BE2C (cell line): ENCODE data around the gene RIF1.

Experiments used
- DNase-seq: peaks from one replicate; pipeline ENCODE4 v3.0.0-alpha.2; 2020
- H3K27me3 ChIP-seq: fragments of 250-450 bp; sonication (Bioruptor Pico); 2 replicates; pipeline ENCODE4 v1.5.1; 2020; ENCODE audit warnings: mild to moderate bottlenecking
- H3K36me3 ChIP-seq: fragments of 250-450 bp; sonication (Bioruptor Pico); 2 replicates; pipeline ENCODE4 v1.5.1; 2020; ENCODE audit warnings: mild to moderate bottlenecking
- H3K4me1 ChIP-seq: fragments of 250-450 bp; sonication (Bioruptor Pico); 2 replicates; pipeline ENCODE4 v1.5.1; 2020
- H3K4me3 ChIP-seq: 2 replicates; pipeline ENCODE4 v1.5.1; 2011; ENCODE audit warnings: low read depth, low read length
- H3K9me3 ChIP-seq: fragments of 250-450 bp; sonication (Bioruptor Pico); 2 replicates; pipeline ENCODE4 v1.5.1; 2020
- TF ChIP-seq, protein P1 (sequence below): IDR thresholded peaks from 2 replicates; pipeline ENCODE4 v1.5.1; 2012; ENCODE audit warnings: mild to moderate bottlenecking, low read depth, low read length

The RIF1 gene

DNA sequence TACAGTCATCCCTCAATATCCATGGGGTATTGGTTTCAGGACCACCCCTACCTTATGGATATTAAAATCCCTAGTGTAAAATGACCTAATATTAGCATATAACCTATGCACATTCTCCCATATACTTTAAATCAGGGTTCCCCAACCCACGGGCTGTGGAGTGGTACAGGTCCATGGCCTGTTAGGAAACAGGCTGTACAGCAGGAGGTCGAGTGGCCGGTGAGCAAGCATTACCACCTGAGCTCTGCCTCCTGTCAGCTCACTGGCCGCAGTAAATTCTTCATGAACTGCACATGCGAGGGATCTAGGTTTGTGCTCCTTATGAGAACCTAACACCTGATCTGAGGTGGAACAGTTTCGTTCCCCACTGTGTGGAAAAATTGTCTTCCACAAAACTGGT is 73.8 kb downstream of the RIF1 start:
- H3K9me3 ChIP-seq = no peaks in the 10 kb centered on the region
- no peak overlapping the region for H3K4me3 ChIP-seq
- TF ChIP-seq, protein P1, sequence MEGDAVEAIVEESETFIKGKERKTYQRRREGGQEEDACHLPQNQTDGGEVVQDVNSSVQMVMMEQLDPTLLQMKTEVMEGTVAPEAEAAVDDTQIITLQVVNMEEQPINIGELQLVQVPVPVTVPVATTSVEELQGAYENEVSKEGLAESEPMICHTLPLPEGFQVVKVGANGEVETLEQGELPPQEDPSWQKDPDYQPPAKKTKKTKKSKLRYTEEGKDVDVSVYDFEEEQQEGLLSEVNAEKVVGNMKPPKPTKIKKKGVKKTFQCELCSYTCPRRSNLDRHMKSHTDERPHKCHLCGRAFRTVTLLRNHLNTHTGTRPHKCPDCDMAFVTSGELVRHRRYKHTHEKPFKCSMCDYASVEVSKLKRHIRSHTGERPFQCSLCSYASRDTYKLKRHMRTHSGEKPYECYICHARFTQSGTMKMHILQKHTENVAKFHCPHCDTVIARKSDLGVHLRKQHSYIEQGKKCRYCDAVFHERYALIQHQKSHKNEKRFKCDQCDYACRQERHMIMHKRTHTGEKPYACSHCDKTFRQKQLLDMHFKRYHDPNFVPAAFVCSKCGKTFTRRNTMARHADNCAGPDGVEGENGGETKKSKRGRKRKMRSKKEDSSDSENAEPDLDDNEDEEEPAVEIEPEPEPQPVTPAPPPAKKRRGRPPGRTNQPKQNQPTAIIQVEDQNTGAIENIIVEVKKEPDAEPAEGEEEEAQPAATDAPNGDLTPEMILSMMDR = no peak
- no peaks in the 10 kb centered on the region for H3K27me3 ChIP-seq
- DNase-seq = no peak
- H3K36me3 ChIP-seq = no peaks in the 10 kb centered on the region
- H3K4me1 ChIP-seq = no peaks in the 10 kb centered on the region

DNA sequence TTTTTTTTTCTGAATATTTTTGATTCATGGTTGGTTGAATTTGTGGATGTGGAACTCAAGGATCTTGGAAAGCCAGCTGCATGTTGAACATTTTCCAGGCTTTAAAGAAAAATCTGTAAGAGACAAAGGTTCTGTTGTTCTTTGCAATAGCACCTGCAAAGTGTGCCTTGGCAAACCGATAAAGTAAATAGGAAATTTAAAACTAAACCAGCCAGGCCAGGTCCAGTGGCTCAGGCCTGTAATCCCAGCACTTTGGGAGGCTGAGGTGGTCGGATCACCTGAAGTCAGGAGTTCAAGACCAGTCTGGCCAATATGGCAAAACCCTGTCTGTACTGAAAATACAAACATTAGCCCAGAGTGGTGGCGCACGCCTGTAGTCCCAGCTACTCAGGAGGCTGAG is 74.4 kb downstream of the RIF1 start:
- H3K4me3 ChIP-seq = no peak overlapping the region
- H3K4me1 ChIP-seq = no peaks in the 10 kb centered on the region
- no peaks in the 10 kb centered on the region for H3K9me3 ChIP-seq
- TF ChIP-seq, protein P1 = no peak
- H3K27me3 ChIP-seq = no peaks in the 10 kb centered on the region
- no peaks in the 10 kb centered on the region for H3K36me3 ChIP-seq
- no peak for DNase-seq

- H3K9me3 ChIP-seq = no peaks in the 10 kb centered on the region
- H3K4me1 ChIP-seq = no peaks in the 10 kb centered on the region
- DNase-seq = no peak
- TF ChIP-seq, protein P1 = no peak
- H3K27me3 ChIP-seq = no peaks in the 10 kb centered on the region
- H3K36me3 ChIP-seq = no peaks in the 10 kb centered on the region
- H3K4me3 ChIP-seq = no peak overlapping the region
Measured at GRCh38 chr2:151486053-151486452, 76.4 kb downstream of the RIF1 start.

DNA sequence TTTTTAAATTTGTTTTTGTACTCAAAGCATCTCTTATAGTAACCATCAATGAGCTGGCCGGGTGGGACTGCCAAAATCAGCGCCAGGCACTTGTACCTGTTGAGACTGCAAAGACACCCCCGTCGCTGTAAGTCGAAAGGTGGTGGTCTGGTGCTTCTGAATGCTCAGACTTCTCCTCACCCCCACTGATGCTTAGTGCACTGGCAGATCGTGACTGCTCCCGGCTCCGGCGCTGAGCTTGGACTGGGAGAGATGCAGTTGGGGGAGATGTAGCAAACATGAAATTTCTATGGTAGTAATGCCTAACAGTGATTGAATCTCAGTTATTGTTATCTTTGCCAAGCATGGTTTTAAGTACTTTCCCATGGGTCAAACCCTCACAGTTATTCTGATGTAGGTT is 80.6 kb downstream of the RIF1 start:
- no peak overlapping the region for H3K4me3 ChIP-seq
- H3K9me3 ChIP-seq = no peaks in the 10 kb centered on the region
- no peaks in the 10 kb centered on the region for H3K27me3 ChIP-seq
- TF ChIP-seq, protein P1 = no peak
- no peaks in the 10 kb centered on the region for H3K4me1 ChIP-seq
- no peaks in the 10 kb centered on the region for H3K36me3 ChIP-seq
- no peak for DNase-seq

GRCh38 chr2:151491496-151491895 is 81.8 kb downstream of the RIF1 start:
- TF ChIP-seq, protein P1 = no peak
- DNase-seq = no peak
- Histone ChIP-seq H3K4me1 (no peaks in the 10 kb centered on the region), H3K9me3 (no peaks in the 10 kb centered on the region), H3K36me3 (no peaks in the 10 kb centered on the region), H3K4me3 (no peak overlapping the region), H3K27me3 (no peaks in the 10 kb centered on the region)

- no peaks in the 10 kb centered on the region for H3K36me3 ChIP-seq
- no peaks in the 10 kb centered on the region for H3K9me3 ChIP-seq
- H3K4me3 ChIP-seq = no peak overlapping the region
- DNase-seq = no peak
- TF ChIP-seq, protein P1 = no peak
- H3K27me3 ChIP-seq = no peaks in the 10 kb centered on the region
- no peaks in the 10 kb centered on the region for H3K4me1 ChIP-seq
Measured at GRCh38 chr2:151498178-151498577, 88.5 kb downstream of the RIF1 start.
